Fibroblast of skin of right quadriceps (primary cell): Measurements from ENCODE around the gene MRPL38.

Experiments
- DNase-seq: peaks from one replicate; pipeline ENCODE4 v3.0.0-alpha.2; 2013

Gene MRPL38

GRCh38 chr17:75917917-75918445, 13.3 kb upstream of the MRPL38 start:
- no peak for DNase-seq

- DNase-seq, result no peak
Measured at GRCh38 chr17:75917141-75917916, 12.6 kb upstream of the MRPL38 start.

- DNase-seq, result no peak
Measured at GRCh38 chr17:75915268-75915667, 10.6 kb upstream of the MRPL38 start.

DNA sequence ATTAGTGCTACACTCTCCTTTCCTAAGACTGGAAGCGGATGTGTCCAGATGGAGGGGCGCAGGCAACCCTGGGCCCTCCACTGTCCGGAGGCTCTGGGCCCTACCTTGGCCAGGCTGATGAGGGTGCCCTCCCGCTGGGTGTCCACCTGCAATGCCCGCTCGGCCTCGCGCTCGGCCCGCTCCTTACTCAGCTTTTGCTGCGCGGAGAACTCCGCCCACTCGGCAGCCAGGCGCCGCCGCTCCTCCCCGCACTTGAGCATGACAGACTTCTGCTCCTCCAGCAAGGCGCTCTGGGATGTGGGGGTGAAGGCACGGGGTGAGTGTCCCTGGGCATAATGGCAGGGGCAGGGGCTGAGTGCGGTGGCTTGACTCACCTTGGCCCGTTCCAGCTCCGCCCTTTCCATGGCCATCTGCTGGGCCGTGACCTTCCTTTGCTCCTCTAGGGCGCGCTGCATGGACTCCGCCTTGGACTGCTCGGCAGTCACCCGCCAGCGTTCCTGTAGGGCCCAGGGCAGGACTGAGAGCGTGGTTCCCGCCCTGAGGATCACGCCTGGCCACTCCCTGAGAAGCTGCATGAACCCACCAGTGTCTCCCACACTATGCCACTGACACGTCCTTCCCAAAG, 10.1 kb upstream of the MRPL38 start:
- DNase-seq, result no peak

GRCh38 chr17:75913537-75914210, 9.0 kb upstream of the MRPL38 start:
- no peak for DNase-seq

DNA sequence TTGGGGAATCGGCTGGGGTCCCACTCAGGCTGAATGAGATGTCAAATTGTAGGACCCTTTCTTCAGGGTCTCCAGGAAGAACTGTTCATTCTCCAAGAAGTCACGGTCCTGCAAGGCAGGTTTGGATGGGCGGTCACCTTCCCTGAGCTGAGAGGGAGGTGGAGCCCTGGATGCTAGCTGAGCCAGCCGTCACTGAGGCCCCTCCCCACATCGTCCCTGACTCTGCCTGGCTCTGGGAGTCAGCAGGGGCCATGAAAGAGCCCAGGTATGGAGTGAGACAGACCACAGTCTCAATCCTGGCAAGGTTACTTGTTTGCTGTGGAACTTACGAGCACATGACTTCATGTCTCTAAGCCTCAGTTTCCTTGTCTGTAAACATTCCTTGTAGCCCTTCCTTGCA, 6.0 kb upstream of the MRPL38 start:
- no peak for DNase-seq

GRCh38 chr17:75909812-75910274, 5.2 kb upstream of the MRPL38 start:
- DNase-seq, result no peak

DNA sequence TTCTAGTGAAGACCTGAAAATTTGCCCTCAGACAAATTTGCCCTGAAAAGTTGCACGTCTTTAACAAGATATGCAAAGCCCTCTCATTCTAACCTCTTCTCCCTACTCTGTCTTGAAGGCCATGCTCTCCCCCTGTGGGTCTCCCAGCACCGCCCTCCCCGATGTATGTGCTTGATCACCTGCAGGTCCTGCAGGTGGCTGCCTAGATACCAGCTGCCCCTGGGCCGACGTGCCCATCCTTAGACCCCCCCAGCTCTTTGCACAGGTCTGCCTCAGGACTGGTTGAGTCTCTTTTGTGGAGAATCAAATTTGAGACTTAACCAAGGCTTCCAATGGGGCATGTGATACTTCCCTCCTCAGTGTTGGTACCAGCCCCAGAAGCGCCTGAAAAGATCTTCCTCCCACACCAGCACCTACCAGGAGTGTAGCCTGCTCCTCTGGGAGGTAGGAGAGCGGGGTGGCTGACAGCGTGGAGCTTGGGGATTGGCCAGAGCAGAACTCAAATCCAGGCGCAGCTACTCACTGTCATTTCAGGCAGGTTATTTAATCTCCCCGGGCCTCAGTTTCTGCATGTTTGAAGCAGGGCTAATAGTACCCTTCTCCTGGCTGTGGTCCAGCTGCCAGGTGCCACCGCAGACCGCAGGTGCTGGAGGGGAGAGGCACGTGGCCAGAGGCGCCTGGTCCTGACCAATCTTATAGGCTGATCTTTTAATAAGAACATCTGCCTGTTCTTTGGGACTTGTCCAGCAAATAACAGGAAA, 4.5 kb upstream of the MRPL38 start:
- no peak for DNase-seq

DNA sequence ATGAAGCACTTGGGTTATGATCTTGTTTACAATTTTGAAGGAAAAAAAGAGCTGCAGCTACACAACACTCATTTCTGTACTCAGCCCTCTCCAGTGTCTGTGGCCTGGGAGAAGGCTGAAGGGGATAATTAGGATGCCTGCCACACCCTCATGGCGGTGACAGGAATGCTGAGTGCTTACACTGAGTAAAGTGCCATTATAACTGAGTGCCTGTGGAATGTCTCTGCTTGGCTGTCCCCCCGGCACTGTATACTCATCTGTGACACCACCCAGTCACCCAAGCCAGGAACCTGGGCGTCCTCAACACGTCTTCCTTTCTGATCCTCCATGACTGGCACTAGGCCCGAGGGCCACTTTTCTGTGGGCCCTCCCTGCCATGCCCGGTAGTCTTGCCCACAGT, 3.5 kb upstream of the MRPL38 start:
- no peak for DNase-seq

DNA sequence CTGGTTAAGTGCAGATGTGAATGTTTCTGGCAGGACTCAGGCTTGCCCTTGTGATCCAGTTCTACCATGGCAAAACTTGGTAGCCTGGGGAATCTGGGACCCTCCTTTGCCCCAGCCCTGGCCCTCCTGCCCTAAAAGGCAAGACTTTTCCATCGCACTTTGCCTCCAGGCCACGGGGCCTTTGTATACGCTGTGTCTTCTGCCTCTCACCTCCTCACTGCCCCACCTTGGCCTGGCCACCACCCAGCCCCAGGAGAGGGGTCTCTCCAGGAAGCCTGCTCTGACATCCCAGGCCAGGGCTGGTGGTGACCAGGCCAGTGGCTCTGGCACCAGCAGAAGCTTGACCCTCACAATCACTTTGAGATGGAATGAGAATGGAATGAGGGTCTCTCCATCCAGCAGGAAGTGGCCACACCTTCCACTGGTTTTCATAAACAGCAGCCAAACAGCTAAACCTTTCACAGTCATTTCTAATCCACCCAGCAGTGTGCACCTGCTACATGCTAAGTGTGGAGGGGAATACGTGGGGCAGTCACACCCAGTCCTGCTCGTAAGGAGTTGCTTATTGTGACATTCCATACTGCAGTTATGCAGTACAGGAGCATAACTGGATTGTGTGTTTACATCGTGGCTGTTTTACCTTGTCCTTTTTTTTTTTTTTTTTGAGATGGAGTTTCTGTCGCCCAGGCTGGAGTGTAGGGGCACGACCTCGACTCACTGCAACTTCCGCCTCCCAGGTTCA, 1.6 kb upstream of the MRPL38 start:
- DNase-seq, result no peak

DNA sequence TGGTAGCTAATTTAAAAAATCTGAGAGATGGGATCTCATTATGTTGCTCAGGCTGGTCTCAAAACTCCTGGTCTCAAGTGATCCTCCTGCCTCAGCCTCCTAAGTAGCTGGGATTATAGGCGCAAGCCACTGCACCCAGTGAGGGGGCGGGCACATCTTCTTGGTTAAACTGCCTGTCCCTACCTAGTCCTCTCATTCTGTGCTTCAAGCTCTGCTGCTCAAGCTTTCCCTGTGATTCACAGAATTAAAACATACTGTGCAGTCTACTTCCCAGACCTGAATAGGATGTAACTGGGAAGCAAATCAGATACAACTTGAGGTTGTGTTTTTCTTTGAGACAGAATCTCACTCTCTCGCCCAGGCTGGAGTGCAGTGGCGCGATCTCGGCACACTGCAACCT, 2.3 kb downstream of the MRPL38 start:
- no peak for DNase-seq

DNA sequence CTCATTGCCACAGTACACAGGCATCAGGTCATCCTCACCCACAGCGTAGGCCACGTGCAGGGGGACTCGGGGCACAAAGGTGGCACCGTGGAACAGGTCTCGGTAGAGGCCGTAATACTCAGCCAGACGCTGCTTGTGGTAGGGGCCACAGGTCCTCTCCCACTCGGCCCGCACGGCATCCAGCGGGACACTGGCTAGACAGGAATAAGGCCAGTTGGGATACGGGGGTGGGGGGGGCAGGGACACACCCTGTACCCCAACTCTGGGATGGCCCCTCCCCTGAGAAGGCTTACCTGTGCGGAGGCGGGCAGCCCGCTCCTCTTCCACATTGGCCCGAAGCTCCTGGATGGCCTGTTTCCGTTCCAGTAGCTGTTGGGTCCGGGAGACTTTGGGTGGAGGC, 3.0 kb downstream of the MRPL38 start:
- no peak for DNase-seq

GRCh38 chr17:75900691-75901533, 3.8 kb downstream of the MRPL38 start:
- DNase-seq, result no peak

GRCh38 chr17:75899767-75900468, 4.8 kb downstream of the MRPL38 start:
- no peak for DNase-seq

DNA sequence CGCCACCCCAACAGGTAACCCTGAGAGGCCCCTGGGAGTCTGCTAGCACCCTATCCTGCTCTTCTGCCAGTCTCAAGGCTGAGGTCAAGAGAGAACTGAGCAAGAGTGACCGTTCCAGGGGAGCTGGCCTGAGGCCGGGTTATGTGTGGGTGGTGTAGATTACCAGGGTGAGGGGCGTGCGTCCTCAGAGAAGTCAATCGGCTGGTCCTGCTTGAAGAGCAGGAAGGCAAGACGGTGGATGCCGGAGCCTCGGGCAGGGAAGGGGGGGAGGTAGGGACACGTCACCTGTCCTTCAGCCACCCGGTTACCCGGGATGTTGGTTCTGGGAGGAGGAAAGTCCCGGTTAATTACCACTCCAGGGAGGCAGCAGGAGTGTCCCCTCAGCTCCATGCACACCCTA, 5.3 kb downstream of the MRPL38 start:
- no peak for DNase-seq

GRCh38 chr17:75898791-75899190, 5.9 kb downstream of the MRPL38 start:
- no peak for DNase-seq

DNA sequence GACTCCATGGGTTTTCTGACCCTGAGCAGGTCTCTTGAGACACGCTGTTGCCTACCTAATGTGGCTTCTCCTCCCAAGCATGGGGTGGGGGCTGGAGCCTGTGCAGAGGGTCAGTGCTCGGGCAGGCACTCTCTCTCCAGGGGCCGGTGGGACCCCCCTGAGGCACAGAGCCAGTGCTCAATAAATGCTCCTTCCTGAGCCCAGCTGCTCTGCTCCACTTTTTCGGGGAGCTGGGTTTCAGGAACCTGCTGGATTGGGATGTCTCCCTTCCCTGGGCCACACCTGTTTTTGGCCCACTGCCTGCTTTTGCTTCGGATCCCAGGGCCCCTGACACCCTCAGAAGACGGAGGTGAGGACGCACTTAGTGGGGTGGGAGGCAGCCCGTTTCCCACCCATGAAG, 6.6 kb downstream of the MRPL38 start:
- no peak for DNase-seq

- DNase-seq, result no peak
Measured at GRCh38 chr17:75897160-75898019, 7.3 kb downstream of the MRPL38 start.

GRCh38 chr17:75896415-75897159, 8.1 kb downstream of the MRPL38 start, which contains the start of gene TRIM65:
TSS of gene TRIM65 (minus strand) at chr17:75896951. CDS start at chr17:75896937, 14 bp downstream.
- DNase-seq, result peak; percentile 76
